Stimulated activated CD4-positive, alpha-beta T cell treated with anti-CD3 and anti-CD28 coated beads, Interleukin-4, amount 100 ng/mL, for 48 hours (primary cell): ENCODE data around the gene TRMT44.
"Not testable (repeated sequence)": the region's sequence is repeated elsewhere in the genome, so short reads cannot be mapped to it uniquely, and the experiment has no call there.

Experiments used
- DNase-seq, 2 donors: peaks; one replicate each; pipeline ENCODE4 v3.0.0-alpha.2; 2020; ENCODE audit warnings: low read depth in 2 of 2

The TRMT44 gene

DNA sequence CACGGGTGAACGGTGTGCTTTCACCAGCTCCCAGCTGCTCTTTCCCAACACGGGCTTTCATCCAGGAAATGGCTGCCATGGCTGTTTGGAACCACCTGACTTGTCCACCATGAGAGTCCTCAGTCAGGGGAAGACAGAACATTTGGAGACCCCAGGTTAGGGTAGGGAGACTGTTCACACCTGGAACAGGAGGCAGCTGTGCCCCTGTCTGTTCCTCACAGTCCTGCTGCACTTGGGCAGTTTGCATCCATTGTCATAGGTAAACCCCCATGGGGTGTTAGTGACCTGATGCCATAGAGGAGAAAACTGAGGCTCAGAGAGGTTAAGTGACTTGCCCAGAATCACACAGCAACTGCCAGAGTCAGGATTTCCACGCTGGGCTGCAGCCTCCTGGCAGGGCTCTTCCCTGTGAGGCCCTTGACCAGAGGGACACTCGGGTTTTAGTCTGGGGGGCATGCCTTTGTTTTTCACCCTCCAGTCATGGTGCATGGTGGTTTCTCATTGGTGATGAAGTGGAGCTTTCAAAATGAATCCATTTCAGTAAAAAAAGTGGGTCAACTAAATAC, 54.5 kb downstream of the TRMT44 start:
- DNase-seq: no peak

GRCh38 chr4:8495803-8496202, 55.2 kb downstream of the TRMT44 start:
- no peak for DNase-seq

- DNase-seq: no peak
Measured at GRCh38 chr4:8497762-8498161, 57.2 kb downstream of the TRMT44 start.

DNA sequence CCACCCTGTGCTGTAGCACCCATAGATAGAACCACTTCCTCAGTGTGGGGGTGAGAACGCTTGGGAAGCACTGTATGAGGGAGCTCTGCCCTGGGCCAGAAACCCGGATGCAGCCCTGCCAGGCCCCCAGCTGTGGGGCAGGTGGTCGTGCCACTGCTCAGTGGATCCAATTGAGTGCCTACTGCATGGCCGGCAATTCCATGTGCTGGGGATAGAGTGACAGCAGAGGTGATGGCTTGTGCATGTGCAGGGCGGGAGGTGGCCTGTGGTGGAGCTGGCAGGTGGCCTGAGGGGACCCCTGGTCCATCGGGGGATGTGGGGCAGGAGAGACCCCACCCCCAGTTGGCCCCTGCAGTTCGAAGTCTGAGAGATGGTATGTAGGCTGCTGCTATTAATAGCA, 60.4 kb downstream of the TRMT44 start:
- DNase-seq: no peak

GRCh38 chr4:8501781-8502180, 61.2 kb downstream of the TRMT44 start:
- DNase-seq: no peak

DNA sequence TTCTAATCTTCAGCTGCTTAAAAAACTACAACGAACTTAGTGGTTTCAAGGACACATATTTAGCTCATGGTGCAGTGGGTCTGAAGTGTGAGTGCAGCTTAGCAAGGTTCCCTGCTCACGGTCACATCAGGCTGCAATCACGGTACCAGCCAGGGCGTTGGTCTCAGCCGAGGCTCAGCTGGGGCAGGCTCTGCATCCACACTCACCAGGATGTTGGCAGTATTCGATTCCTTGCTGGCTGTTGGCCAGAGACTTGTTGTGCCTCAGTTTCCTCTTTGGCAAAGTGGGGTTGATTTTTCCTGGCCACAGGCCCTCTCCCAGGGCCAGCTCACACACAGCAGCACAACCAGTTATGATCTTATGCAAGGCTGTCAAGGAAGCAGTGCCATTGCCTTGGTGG, 61.8 kb downstream of the TRMT44 start:
- no peak for DNase-seq

GRCh38 chr4:8502836-8503585, 62.4 kb downstream of the TRMT44 start:
- no peak for DNase-seq

GRCh38 chr4:8503801-8504200, 63.2 kb downstream of the TRMT44 start:
- no peak for DNase-seq

DNA sequence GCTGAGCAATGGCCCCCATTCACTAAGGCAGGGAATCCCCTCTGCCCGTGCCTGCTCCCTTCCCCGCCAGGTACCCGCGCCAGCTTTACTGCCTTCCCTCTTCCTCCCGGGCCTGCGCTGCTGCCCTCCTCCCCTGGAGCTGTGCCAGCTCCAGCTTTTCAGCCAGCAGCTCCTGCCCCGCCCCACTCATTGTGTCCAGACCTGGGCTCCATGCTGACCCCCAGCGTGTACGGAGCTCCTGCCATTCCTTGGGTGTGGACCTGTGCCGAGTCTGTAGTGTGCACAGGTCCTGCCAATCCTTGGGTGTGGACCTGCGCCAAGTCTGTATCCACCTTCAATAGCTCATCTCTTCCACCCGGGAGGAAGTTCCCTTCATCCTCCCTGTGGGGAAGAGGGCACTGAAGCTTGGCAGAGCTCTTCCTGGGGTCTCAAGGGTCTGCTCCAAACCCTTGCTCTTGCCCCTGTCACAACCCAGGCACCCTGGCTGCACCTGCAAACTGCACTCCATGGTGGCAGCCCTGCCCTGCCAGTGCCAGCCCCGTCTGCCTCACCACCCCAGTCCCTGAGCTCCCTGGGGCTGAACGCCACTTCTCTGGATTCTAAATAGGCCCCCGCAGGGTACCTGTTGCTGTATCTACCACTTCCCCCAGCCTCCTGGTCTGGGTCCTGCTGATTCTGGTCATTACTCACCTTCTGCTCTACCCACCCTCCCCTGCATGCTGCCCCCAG, 63.9 kb downstream of the TRMT44 start:
- no peak for DNase-seq

GRCh38 chr4:8505229-8505628, 64.7 kb downstream of the TRMT44 start:
- no peak for DNase-seq

GRCh38 chr4:8506006-8506372, 65.4 kb downstream of the TRMT44 start:
- DNase-seq: no peak

DNA sequence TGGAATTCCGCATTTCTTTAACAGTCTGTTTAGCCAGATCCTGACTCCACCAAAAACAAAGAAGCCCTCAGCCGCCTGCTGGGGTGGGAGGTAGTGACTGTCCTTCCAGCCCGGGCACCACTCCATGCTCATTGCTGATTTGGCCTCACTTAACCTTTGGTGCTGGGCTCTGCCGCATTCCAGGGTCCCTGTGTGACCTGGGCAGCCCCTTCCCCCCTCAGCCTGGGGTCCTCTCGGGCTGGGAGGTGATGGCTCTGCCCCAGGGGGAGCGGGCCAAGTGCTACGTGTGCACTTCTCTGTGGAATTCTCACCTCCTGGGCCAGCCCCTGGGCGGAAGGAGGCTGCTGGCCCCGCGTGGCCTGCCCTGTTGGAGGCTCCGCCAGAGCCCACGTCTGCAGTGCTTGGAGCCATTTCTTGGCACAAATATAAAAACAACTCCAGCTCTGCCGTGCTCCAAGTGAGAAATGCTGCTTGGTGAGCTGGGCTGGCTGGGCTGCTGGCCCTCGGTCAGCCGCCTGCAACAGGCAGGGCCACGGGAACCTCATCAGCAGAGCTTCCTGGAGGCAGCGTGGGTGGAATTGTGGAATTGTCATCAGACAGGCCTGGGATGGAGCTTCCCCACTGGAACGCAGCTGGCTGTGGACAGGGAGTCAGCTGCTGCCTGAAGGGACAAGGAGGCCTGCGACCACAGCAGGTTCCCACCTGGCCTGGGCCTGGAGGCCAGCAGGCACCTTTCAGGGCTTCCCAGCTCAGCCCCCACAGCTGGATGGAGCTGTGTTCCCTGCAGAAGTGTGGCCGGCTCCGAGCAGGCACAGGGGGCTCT, 66.0 kb downstream of the TRMT44 start:
- DNase-seq: no peak

GRCh38 chr4:8507196-8507570, 66.6 kb downstream of the TRMT44 start:
- no peak for DNase-seq

- DNase-seq: no peak
Measured at GRCh38 chr4:8507624-8508023, 67.0 kb downstream of the TRMT44 start.

DNA sequence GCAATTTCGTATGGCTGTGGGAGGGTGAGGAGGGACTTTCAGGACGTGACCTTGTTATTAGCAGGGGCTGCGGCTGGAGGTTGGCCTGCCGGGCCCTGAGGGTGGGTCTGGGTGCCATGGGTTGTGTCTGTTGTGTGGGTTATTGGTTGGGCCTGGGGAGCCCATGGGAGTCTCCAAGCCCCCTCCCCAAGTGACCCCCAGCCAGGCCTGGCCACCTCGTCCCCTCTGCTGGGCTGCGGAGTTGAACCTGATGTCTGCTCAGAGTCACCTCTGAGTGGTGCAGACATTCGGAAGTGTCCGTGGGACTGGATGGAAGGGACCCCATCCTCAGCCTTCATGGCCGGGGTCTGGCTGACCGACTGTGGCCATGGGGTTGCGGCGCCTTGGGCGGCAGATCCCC, 67.7 kb downstream of the TRMT44 start:
- no peak for DNase-seq

DNA sequence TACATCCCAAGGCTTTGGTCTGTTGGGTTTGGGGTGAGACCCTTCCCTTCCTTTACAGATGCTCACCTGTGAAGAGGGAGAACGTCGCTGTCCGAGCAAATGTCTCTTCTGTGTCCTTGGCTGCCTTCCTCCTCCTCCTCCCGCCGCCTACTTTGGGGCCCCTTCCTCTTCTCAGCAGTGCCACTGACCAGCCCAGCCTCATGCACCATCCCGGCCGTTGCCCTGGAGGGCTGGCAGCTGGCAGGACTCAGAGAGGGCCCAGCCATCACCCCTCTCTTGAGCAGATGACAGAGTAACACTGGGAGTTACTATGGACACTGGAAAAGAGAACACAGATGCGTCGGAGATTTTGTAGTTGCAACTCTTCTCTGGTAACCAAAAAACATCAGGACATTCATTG, 68.2 kb downstream of the TRMT44 start:
- no peak for DNase-seq

DNA sequence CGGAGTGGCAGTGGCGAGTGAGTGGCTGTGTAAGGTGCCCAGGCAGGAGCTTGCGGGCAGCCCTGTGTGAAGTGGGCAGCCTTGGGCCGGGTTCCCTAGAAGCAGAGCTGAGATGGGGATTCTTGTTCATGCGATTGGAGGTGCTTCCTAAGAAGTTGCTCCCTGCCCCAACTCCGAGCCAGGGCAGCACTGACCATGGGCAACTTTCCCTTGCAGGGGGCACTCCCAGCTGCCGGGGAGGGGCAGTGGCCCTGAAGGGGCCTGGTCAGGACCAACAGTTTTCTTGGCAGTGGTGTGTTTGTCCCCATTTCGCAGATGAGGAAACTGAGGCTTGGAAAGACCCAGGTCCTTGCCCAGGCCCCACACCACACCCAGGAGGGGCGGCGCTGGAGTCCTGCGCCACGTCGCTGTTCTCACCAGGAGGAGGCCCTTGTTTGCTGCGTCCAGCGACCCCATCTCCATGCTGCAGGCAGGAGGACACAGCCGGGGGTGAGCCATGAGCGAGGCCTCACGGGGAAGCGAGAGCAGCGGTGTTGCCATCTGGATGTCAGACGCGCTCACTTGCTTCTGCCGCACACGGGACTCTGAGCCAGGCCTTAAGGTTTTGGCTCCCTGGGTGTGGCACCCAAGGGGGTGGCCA, 68.9 kb downstream of the TRMT44 start:
- DNase-seq: no peak

GRCh38 chr4:8510191-8510590, 69.6 kb downstream of the TRMT44 start:
- DNase-seq: no peak

DNA sequence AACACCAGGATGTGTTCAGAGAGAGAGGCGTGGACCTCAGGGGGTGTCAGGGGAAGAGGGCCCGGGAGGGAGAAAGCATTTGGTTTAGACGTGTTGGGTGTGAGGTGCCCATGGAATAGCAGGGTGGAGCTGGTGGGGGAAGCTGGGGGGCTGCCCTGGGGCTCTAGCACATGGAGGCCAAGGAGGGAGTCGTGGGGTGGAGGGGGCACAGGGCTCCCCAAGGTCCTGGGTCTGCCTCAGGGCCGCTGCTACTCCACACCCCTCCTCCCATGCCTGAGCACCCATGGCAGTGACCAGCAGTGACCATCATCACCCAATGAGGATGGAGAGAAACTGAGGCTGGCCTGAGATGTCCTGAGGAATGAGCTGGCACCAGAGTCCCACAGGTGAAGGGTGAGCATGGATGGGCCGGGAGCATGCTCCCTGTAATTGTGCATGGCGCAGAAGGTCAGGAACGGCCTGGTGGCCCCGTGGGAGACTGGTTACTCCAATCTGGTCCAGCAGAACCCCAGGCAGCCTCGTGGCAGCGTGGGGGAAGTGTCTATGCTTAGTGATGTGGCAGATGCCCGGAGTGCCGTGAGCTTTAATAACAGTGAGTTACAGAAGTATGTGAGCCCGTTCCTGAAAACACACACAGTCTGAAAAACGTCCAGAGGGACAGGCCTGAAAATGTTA, 70.2 kb downstream of the TRMT44 start:
- no peak for DNase-seq

GRCh38 chr4:8512510-8512909, 71.9 kb downstream of the TRMT44 start:
- DNase-seq: no peak

- not testable (repeated sequence) for DNase-seq
Measured at GRCh38 chr4:8513080-8513479, 72.5 kb downstream of the TRMT44 start.
